Raji (cell line): ENCODE data around the gene GBE1.

Experiments
- POLR2A ChIP-seq: IDR thresholded peaks from 2 replicates; pipeline ENCODE4 v1.6.1; 2011; ENCODE audit warnings: low read depth, low read length, control low read depth; ENCODE audit not compliant: insufficient read depth

Gene GBE1

DNA sequence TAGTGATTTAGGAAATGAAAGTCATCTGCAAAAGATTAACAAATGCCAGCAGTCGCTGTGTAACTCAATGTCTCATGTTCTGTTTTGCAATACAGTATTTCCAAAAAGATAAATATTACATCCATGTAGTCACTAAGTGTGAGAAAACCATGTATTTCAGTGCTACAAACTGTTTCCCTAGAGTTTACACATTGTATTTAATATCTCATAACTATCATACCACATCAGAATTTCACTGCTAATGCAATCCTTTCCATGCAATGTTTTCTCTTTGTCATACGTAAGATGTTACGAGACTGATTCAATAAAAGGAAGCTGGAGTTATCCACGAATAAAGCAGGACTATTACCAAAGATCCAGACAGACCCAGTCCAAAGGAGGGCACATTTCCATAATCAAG, 269.4 kb downstream of the GBE1 start:
- no peak for TF ChIP-seq POLR2A

DNA sequence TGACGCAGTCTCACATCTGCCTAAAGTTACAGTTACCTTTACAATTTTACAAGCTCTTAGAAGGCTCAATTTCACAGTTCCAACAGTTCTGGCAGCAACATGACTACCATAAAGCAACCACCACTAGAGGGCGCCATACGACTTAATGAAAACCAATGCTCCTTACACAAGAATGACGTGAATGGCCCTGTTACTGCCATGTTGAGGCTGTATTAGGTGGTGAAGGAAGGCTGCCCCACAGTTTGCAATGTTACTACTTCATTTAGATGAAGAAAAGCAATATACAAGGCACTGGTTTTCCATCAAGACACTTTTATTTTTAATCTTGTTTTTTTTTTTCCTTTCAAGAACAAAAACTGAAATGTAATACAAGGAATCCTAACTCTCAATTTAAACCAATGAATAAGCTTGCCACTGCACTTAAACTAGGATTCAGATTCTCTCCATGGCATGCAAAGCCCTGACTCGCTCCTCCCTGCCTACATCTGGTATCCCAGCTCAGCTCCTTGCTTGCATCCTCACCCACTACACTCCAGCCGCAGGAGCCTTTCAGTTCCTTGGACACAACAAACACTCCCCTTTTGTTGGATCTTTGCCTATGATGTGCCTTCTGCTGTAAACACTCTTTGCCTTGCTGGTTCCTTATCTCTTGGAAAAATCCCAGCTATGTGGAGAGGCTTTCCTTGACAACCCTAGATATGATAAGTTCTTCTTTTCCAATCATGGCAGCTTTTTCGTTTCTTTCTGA, 270.7 kb downstream of the GBE1 start:
- no peak for TF ChIP-seq POLR2A

DNA sequence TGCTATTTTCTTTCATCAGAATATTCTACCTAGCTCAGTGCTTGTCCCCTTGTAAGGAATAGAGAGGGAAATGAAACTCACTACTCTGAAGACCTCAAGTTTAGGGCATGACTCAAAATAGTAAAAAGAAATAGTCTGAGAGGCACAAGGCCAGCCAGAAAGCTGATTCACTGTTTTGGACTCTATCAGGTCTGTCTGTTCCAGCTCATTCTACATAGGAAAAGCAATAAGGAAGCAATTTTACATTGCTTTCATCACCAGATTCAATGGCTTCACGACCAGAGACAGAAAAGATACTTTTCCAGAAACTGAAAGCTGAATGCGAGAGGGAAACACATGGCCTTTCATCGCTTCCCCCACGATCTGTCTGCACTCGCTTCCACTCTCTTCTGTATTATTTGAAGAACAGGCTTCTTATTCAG, 276.0 kb downstream of the GBE1 start:
- TF ChIP-seq POLR2A, result no peak

DNA sequence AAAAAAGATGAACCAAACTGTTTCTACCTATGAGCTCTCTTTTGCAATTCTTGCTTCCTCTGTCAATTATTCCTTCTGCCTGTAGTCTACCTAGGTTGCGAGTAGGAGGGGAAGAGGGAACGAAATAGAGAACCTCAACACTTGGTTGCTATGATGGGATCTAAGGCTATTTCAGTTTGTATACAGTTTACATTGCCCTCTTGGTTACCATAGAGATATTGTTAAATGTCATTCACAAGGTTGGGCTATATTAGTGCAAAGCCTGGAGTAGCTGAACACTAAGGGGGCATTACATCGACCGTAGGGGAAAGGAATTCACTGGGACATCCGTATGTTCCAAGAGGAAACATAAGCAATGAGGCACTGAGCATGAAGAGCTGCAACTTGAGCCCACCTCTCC, 276.9 kb downstream of the GBE1 start:
- no peak for TF ChIP-seq POLR2A

DNA sequence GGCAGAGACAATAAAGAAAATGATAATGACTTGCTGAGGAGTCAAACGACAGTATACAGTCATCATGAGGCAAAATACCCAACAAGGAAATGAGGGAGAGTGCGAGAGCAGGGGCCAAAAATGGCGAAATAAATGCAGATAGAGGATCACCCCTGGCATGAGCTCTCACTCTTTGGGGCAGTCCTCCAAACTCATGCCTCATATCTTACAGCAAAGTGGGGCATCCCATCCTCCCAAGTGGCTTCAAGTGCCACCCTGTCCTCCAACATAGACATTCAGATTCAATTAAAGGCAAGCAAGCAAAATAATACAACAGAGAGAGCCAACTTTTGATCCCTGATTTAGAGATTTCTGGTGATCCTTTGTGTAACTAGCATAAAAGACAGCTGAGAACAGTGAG, 278.4 kb downstream of the GBE1 start:
- no peak for TF ChIP-seq POLR2A

DNA sequence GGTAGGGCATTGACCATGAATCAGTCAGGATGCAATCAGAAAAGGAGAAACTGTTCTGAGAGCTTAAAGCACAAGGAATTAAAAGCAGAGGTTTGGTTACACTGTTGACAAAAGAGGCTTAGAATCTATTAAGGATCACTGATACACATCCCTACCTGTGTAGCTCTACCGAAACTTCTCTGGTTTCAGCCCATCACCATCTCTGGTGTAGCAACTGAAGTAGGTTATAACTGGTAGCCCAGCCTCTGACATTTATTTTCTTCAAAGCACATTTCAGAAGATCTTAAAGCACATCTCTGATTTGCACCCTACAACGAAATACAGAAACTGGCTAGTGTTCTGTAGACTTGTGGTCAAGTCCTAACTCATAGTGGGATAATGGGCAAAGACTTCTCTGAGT, 283.7 kb downstream of the GBE1 start:
- TF ChIP-seq POLR2A, result no peak

DNA sequence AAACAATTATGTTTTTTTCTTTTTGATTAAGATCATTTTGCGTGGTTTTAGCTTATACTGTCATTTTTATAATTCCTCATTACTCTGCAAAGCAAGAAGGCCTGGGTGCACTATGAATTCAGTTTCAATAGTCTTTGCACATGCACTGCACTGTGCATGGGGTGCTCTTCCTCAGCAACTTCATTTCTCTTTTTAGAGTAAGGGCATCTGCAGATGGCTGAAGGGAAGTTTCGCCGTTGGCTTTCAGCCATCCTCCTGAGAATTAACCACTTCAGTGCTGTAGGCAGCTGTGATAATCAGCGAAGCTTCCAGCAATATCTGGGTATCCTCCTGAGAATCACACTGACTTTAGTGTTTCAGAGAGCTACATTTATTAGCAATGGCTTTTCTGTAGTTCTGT, 284.8 kb downstream of the GBE1 start:
- no peak for TF ChIP-seq POLR2A

DNA sequence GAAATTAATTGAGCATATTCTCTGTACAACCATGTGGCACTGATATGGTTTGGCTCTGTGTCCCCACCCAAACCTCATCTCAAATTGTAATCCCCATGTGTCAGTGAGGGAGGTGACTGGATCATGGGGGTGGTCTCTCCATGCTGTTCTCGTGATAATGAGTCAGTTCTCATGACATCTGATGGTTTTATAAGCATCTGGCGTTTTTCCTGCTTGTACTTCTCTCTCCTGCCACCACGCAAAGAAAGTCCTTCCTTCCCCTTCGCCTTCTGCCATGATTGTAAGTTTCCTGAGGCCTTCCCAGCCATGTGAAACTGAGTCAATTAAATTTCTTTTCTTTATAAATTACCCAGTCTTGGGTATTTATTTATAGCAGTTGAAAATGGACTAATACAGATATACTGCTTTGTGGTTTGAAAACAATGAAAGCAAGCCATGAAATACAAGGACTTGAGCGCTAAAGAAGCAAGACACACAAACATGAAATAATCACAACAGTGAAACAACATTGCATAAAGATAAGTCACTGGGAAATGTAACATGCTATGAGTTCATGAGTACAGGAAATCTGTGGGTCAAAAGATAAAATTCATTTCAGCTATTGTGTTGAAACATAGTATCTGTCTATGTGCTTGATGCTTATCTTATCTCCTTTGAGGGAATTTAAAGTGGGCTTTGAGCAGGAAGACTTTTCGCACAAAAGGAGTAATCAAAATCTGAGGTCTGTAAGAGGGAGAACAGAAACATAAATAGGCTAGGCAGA, 288.7 kb downstream of the GBE1 start:
- TF ChIP-seq POLR2A, result no peak

DNA sequence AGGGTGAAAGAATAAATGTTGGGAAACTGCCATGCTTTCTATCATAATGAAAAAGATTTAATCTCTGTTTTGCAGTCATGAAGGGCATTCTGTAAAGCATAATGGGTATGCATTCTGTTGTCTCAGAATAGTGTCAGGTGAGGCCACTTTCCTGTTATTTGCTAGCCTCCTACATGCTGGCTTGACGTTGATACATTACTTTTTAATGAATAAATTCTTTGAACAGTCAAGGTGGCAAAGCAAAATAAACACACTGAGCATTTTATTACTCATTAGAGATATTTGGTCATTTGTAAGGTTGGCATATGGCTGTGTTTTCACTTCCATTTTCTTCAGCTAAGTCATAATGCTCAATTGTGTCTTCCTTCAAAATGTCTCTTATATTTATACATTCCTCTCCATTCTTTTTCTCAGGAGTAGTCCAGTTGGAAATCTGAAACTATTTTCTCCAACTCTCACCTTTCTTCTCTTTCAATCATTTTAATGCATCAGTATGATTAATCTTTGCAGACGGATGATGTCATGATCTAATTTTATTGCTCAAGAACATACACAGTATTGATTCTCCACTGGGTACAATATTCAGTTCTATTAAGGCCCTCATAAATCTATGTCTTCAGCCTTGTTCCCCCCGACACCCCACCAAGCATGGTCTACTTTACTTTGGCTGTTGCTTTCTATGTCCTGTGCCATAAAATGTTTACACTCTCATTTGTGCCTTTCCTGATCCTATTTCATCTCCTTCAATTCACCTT, 290.7 kb downstream of the GBE1 start:
- TF ChIP-seq POLR2A, result no peak

DNA sequence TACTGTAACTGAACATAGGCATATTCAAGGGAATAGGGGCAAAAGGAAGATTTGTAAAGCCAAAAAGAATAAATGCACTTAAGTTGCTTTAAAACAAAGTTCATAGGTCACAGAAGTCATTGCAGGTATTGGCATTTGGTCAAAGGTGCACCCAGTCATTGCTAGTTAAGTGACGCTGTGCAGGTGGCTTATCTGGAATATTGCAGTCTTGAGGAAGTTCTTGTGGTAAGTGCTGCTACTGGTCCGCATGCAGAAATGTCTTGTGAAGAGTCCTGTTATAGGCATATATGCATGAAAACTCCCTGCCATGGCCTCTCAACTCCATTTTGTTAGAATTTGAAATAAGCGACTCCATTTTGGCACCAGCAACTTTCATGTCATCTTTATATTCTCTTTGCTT, 293.1 kb downstream of the GBE1 start:
- no peak for TF ChIP-seq POLR2A

DNA sequence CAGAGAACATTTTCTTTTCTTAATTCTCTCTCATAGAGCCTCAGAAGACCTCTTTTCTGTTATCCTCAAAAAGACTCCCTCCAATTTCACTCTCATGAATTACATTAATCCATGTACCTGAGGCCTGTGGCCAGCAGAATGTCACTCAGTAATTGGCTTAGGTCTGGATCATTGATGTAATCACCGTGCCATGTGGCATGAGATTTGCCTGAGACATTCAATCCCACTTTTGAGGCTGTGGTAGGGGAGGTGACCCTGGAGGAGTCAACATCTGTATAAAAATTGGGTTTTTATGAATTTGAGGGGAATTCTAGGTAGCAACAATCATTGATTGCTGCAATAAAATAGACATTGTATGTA, 295.3 kb downstream of the GBE1 start:
- no peak for TF ChIP-seq POLR2A

DNA sequence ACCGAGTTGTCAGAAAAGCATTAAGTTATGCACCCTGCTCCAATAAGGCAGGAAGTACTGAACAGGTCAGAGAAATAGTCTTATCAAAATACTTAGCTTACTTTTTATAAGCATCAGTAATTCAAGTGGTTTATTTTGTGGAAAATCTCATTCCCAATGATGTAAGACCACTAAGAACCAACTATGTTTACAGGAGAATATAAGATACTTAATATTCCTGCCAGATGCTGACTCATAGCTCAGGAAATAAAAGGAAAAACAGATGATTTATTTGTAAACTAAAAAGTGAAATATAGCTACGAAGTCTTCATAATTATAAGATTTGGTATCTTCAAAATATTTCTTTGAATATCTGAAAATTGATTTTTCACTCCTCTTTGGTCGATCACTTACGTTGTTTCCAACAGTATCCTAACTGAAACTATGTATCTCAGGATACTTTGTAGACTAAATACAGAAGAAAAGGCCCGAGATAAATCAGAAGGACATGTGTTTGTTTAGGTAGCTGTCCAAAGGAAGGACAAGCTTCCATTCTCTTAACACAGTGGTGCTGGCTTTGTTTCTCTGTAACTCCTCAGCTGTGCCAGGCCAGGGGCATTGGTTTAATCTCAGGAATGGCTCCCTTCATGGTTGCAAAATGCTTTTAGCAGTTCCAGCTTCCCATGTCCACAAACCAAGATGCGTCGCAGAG, 295.8 kb downstream of the GBE1 start:
- no peak for TF ChIP-seq POLR2A

DNA sequence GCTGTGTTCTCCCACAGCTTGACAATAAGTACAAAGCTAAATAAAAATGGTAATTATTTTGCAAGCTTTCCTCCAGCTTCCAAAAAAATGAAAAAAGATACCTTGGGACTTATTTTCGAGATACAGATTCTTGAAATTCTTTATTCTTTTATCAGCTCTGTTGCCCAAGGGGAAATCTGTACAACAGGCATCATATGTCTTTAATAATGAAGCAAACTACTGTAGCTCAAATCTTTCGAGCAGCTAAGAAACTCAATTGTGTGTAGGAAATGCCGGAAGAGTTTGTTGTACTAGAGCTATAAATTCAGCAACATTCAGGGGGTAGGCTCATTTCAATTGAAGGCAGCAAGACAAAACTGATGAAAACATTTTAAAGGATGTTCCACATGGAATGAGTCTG, 297.7 kb downstream of the GBE1 start:
- no peak for TF ChIP-seq POLR2A

DNA sequence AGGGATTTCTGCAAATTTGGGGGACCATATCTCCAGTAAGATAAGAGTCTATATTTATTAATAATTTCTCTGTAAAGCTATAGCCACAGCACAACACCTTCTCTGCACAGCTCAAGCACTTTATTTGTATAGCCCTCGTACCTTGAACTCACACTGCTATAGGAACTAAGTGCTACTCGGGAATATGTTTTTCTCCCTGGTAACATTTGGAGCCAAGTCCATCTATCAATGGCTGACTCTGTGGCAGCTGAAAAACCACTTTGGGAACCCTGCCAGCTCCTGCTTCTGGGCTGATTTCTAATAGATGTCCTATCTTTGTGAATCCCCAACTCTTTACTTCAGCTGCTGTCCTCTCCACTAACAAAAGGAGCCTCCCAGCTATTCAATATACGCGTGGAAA, 298.5 kb downstream of the GBE1 start:
- TF ChIP-seq POLR2A, result no peak

DNA sequence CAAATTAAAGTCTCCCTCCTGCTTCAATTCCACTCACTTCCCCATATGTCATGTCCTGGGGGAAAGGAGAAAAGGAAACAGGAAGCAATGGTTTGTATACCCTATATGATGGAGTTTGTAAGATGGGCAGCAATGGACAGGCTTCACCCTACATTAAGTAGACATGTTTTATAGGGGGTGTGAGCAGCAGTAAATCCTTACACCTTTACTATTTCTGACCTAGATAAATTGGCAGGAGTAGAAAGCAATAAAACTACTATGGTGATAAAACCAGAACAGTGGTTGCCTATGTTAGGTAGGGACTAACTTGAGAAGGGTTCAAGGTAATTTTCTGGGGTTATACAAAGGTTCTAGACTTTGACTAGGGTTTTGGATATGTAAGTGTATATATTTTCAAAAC, 301.7 kb downstream of the GBE1 start:
- TF ChIP-seq POLR2A, result no peak
